H9 (cell line): Measurements from ENCODE around the gene ADAMTSL2. TPM values are rescaled to one million over a fixed set of nuclear protein-coding genes. Genes with fewer than 3 reads are reported as not detected.

ENCODE experiments used
- DNase-seq: peaks from one replicate; pipeline ENCODE4 v3.0.0-alpha.2; 2017
- H2AFZ ChIP-seq: one replicate; pipeline ENCODE4 v1.6.1; 2013; ENCODE audit warnings: mild to moderate bottlenecking, low read length, control low read depth, moderate library complexity
- H2AK5ac ChIP-seq: 2 replicates; pipeline ENCODE4 v1.6.1; 2013; ENCODE audit warnings: low read length, control low read depth, mixed read lengths; ENCODE audit not compliant: insufficient read length
- H2BK120ac ChIP-seq: one replicate; pipeline ENCODE4 v1.6.1; 2013; ENCODE audit warnings: low read depth, mild to moderate bottlenecking, low read length, control low read depth, inconsistent platforms; ENCODE audit not compliant: poor library complexity, severe bottlenecking
- H2BK12ac ChIP-seq: 2 replicates; pipeline ENCODE4 v1.6.1; 2013; ENCODE audit warnings: low read length, control low read depth, mixed read lengths, low read depth; ENCODE audit not compliant: insufficient read length
- H2BK15ac ChIP-seq: 2 replicates; pipeline ENCODE4 v1.6.1; 2013; ENCODE audit warnings: low read depth, low read length, control low read depth
- H2BK20ac ChIP-seq: one replicate; pipeline ENCODE4 v1.6.1; 2013; ENCODE audit warnings: low read depth, mild to moderate bottlenecking, low read length, control low read depth, inconsistent platforms; ENCODE audit not compliant: poor library complexity, severe bottlenecking
- H2BK5ac ChIP-seq: 2 replicates; pipeline ENCODE4 v1.6.1; 2013; ENCODE audit warnings: low read length, control low read depth, mixed read lengths; ENCODE audit not compliant: insufficient read length
- H3K14ac ChIP-seq: 2 replicates; pipeline ENCODE4 v1.6.1; 2013; ENCODE audit warnings: low read length, control low read depth; ENCODE audit not compliant: insufficient read depth
- H3K18ac ChIP-seq: 2 replicates; pipeline ENCODE4 v1.6.1; 2013; ENCODE audit warnings: low read depth, mild to moderate bottlenecking, mixed read lengths, low read length, control low read depth; ENCODE audit not compliant: insufficient read length
- H3K23ac ChIP-seq: 2 replicates; pipeline ENCODE4 v1.6.1; 2013; ENCODE audit warnings: low read length, control low read depth, mixed read lengths, low read depth; ENCODE audit not compliant: insufficient read length
- H3K23me2 ChIP-seq: 2 replicates; pipeline ENCODE4 v1.6.1; 2013; ENCODE audit warnings: low read depth, mild to moderate bottlenecking, mixed read lengths, low read length, control low read depth; ENCODE audit not compliant: insufficient read length, poor library complexity, severe bottlenecking
- H3K27ac ChIP-seq: 2 replicates; pipeline ENCODE4 v1.5.1; 2013; ENCODE audit warnings: low read length, control low read depth, mixed read lengths, low read depth; ENCODE audit not compliant: insufficient read length
- H3K27me3 ChIP-seq: 2 replicates; pipeline ENCODE4 v1.6.1; 2013; ENCODE audit warnings: low read length, control low read depth, inconsistent platforms; ENCODE audit not compliant: insufficient read depth
- H3K4ac ChIP-seq: 2 replicates; pipeline ENCODE4 v1.6.1; 2013; ENCODE audit warnings: low read depth, mild to moderate bottlenecking, control low read depth, inconsistent platforms, low read length, moderate library complexity
- H3K4me1 ChIP-seq: 2 replicates; pipeline ENCODE4 v1.6.1; 2013; ENCODE audit warnings: low read length, control low read depth, inconsistent platforms; ENCODE audit not compliant: insufficient read depth
- H3K4me2 ChIP-seq: 2 replicates; pipeline ENCODE4 v1.6.1; 2013; ENCODE audit warnings: low read length, control low read depth, mixed read lengths; ENCODE audit not compliant: insufficient read length, insufficient read depth
- H3K56ac ChIP-seq: 2 replicates; pipeline ENCODE4 v1.6.1; 2013; ENCODE audit warnings: low read depth, mild to moderate bottlenecking, mixed read lengths, low read length, control low read depth; ENCODE audit not compliant: insufficient read length
- H3K79me1 ChIP-seq: 2 replicates; pipeline ENCODE4 v1.6.1; 2013; ENCODE audit warnings: low read depth, mild to moderate bottlenecking, moderate library complexity, low read length, control low read depth, inconsistent platforms; ENCODE audit not compliant: insufficient read depth, poor library complexity, severe bottlenecking
- H3K79me2 ChIP-seq: 2 replicates; pipeline ENCODE4 v1.6.1; 2013; ENCODE audit warnings: low read length, control low read depth, inconsistent platforms; ENCODE audit not compliant: insufficient read depth
- H3K9ac ChIP-seq: 2 replicates; pipeline ENCODE4 v1.6.1; 2013; ENCODE audit warnings: low read length, control low read depth, mixed read lengths; ENCODE audit not compliant: insufficient read length; ENCODE audit errors: extremely low read depth
- H3K9me3 ChIP-seq: one replicate; pipeline ENCODE4 v1.6.1; 2013; ENCODE audit warnings: low read depth, low read length, inconsistent platforms; ENCODE audit not compliant: control insufficient read depth
- H3T11ph ChIP-seq: one replicate; pipeline ENCODE4 v1.6.1; 2013; ENCODE audit warnings: mild to moderate bottlenecking, low read length, control low read depth, inconsistent platforms
- H4K20me1 ChIP-seq: one replicate; pipeline ENCODE4 v1.6.1; 2013; ENCODE audit not compliant: control insufficient read depth, insufficient read length, insufficient read depth
- H4K5ac ChIP-seq: 2 replicates; pipeline ENCODE4 v1.6.1; 2013; ENCODE audit warnings: low read depth, mild to moderate bottlenecking, mixed read lengths, low read length, control low read depth; ENCODE audit not compliant: insufficient read length
- H4K8ac ChIP-seq: replicated peaks from 2 replicates; pipeline ENCODE4 v1.6.1; 2013; ENCODE audit warnings: low read length, control low read depth, mixed read lengths, low read depth; ENCODE audit not compliant: insufficient read length
- H4K91ac ChIP-seq: 2 replicates; pipeline ENCODE4 v1.6.1; 2013; ENCODE audit warnings: low read depth, mild to moderate bottlenecking, moderate library complexity, mixed read lengths, low read length, control low read depth; ENCODE audit not compliant: insufficient read length
- H3K27ac Mint-ChIP-seq, 3 experiments: 2 replicates in 2 of 3; 3 replicates in 1 of 3; pipeline ENCODE4 v1.8.0; 2020 to 2021; ENCODE audit warnings: mixed read lengths in 3 of 3, mild to moderate bottlenecking in 1 of 3, moderate library complexity in 1 of 3
- H3K27me3 Mint-ChIP-seq: 2 replicates; pipeline ENCODE4 v1.8.0; 2021; ENCODE audit warnings: low read depth, mild to moderate bottlenecking, moderate library complexity, mixed read lengths
- H3K36me3 Mint-ChIP-seq, 3 experiments: 2 replicates in 2 of 3; 3 replicates in 1 of 3; pipeline ENCODE4 v1.8.0; 2020 to 2021; ENCODE audit warnings: low read depth in 3 of 3, mixed read lengths in 3 of 3; ENCODE audit not compliant: insufficient read depth in 1 of 3
- H3K4me1 Mint-ChIP-seq, 2 experiments: 2 replicates each; pipeline ENCODE4 v1.8.0; 2020; ENCODE audit warnings: mixed read lengths in 2 of 2
- H3K4me3 Mint-ChIP-seq, 2 experiments: 2 replicates in 1 of 2; 3 replicates in 1 of 2; pipeline ENCODE4 v1.8.0; 2020 to 2021; ENCODE audit warnings: mild to moderate bottlenecking in 2 of 2, mixed read lengths in 2 of 2, moderate library complexity in 1 of 2
- H3K9me3 Mint-ChIP-seq, 2 experiments: 2 replicates in 1 of 2; 3 replicates in 1 of 2; pipeline ENCODE4 v1.8.0; 2020; ENCODE audit warnings: mild to moderate bottlenecking in 2 of 2, mixed read lengths in 2 of 2, moderate library complexity in 1 of 2
- WGBS: extraction: QIAGEN DNeasy Blood & Tissue Kit; methylation state at CpG from one replicate; pipeline ENCODE4 v1.1.7; 2013; ENCODE audit warnings: missing lambda C conversion rate, low lambda C conversion rate, mixed read lengths; ENCODE audit not compliant: insufficient read length; ENCODE audit errors: extremely low coverage; 5-methylcytosine and 5-hydroxymethylcytosine counted together
- total RNA-seq: library from RNA; stranded (reverse); gene quantifications from 2 replicates; pipeline ENCODE4 v1.2.1, GENCODE V29; 2021
- TF ChIP-seq, protein P1 (sequence below): fragments of 200-600 bp; sonication (generic); conservative IDR thresholded peaks from 3 replicates; pipeline ENCODE4 v1.8.0; 2021; ENCODE audit warnings: antibody characterized with exemption, mild to moderate bottlenecking

ADAMTSL2 gene
- total RNA-seq, 1 experiment from 2014 or later: 0.61 TPM

DNA sequence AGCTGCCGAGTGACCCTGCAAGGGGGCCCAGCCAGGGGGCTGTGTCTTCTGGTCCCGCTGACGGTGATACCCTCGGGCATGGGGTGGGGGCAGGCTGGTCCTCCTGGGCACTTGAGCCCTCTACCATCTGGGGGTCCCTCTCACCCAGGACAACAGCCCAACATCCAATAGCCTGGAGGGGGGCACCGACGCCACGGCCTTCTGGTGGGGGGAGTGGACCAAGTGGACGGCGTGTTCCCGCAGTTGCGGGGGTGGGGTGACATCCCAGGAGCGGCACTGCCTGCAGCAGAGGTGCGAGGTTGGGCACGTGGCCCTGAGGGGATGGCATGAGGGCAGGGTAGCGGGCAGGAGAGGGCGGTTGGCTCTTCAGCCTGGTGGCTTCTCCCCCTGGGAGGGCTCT lies 2.8 kb downstream of the ADAMTSL2 start:
- Histone ChIP-seq H2BK20ac (no peak overlapping the region), H3K23ac (no peak overlapping the region), H3K14ac (no peak overlapping the region), H3K23me2 (peaks cover 9% of the 10 kb centered on the region), H4K5ac (no peak overlapping the region), H2BK12ac (no peak overlapping the region), H3K9me3 (no peaks in the 10 kb centered on the region), H3K4me1 (peaks cover 7% of the 10 kb centered on the region; the same call in 1 of the 2 replicates), H2AFZ (no peak overlapping the region), H3K9ac (no peak overlapping the region), H2AK5ac (no peak overlapping the region), H3T11ph (no peak overlapping the region), H3K18ac (no peak overlapping the region), H2BK5ac (no peak overlapping the region), H4K8ac (no peak overlapping the region), H3K4me2 (no peak overlapping the region), H3K27ac (no peak overlapping the region), H3K56ac (no peak overlapping the region), H4K91ac (no peak overlapping the region), H3K4ac (no peak overlapping the region), H2BK120ac (no peak overlapping the region), H3K79me1 (no peaks in the 10 kb centered on the region), H4K20me1 (no peaks in the 10 kb centered on the region), H2BK15ac (no peak overlapping the region), H3K27me3 (no peaks in the 10 kb centered on the region; the same call in 1 of the 2 replicates), H3K79me2 (no peaks in the 10 kb centered on the region)
- H3K36me3 Mint-ChIP-seq: no peaks in the 10 kb centered on the region
- H3K9me3 Mint-ChIP-seq: no peaks in the 10 kb centered on the region
- no CpG with 5 or more reads among the region's 16 CpGs for WGBS
- no peak overlapping the region for H3K4me3 Mint-ChIP-seq
- H3K27ac Mint-ChIP-seq: no peak overlapping the region
- TF ChIP-seq, protein P1, sequence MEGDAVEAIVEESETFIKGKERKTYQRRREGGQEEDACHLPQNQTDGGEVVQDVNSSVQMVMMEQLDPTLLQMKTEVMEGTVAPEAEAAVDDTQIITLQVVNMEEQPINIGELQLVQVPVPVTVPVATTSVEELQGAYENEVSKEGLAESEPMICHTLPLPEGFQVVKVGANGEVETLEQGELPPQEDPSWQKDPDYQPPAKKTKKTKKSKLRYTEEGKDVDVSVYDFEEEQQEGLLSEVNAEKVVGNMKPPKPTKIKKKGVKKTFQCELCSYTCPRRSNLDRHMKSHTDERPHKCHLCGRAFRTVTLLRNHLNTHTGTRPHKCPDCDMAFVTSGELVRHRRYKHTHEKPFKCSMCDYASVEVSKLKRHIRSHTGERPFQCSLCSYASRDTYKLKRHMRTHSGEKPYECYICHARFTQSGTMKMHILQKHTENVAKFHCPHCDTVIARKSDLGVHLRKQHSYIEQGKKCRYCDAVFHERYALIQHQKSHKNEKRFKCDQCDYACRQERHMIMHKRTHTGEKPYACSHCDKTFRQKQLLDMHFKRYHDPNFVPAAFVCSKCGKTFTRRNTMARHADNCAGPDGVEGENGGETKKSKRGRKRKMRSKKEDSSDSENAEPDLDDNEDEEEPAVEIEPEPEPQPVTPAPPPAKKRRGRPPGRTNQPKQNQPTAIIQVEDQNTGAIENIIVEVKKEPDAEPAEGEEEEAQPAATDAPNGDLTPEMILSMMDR: no peak
- peaks cover 24 to 43% of the 10 kb centered on the region in 2 experiments for H3K4me1 Mint-ChIP-seq
- peaks cover 23% of the 10 kb centered on the region for H3K27me3 Mint-ChIP-seq
- DNase-seq: no peak
